Loucy (cell line): Measurements from ENCODE around the gene SEMA5B.

Experiments used
- H2AFZ ChIP-seq: fragments of 200-600 bp; sonication (generic); 2 replicates; pipeline ENCODE4 v1.6.0; 2016; ENCODE audit warnings: antibody characterized with exemption, mild to moderate bottlenecking, low read length, moderate library complexity
- H3F3A ChIP-seq: fragments of 200-600 bp; 2 replicates; pipeline ENCODE4 v1.6.0; 2016; ENCODE audit warnings: antibody characterized with exemption, low read depth, mild to moderate bottlenecking
- H3K27me3 ChIP-seq: fragments of 200-600 bp; sonication (generic); 2 replicates; pipeline ENCODE4 v1.6.1; 2014; ENCODE audit warnings: low read length, mild to moderate bottlenecking; ENCODE audit not compliant: insufficient read depth, poor library complexity, severe bottlenecking
- H3K36me3 ChIP-seq: fragments of 200-600 bp; sonication (generic); 2 replicates; pipeline ENCODE4 v1.6.1; 2016; ENCODE audit warnings: low read length; ENCODE audit not compliant: insufficient read depth
- H3K4me1 ChIP-seq: fragments of 200-600 bp; sonication (generic); 2 replicates; pipeline ENCODE4 v1.5.1; 2014; ENCODE audit warnings: low read length, mild to moderate bottlenecking; ENCODE audit not compliant: insufficient read depth, poor library complexity, severe bottlenecking
- H3K4me2 ChIP-seq: fragments of 200-600 bp; sonication (generic); 2 replicates; pipeline ENCODE4 v1.6.0; 2014; ENCODE audit warnings: antibody characterized with exemption, low read length, low read depth, mild to moderate bottlenecking; ENCODE audit not compliant: poor library complexity, severe bottlenecking
- H3K4me3 ChIP-seq: fragments of 200-600 bp; sonication (generic); 2 replicates; pipeline ENCODE4 v1.5.1; 2014; ENCODE audit warnings: low read length, mild to moderate bottlenecking, mixed read lengths; ENCODE audit not compliant: poor library complexity, severe bottlenecking
- H3K79me2 ChIP-seq: fragments of 200-600 bp; sonication (generic); 2 replicates; pipeline ENCODE4 v1.6.1; 2014; ENCODE audit warnings: low read length; ENCODE audit not compliant: insufficient read depth
- H3K9ac ChIP-seq: fragments of 200-600 bp; sonication (generic); 2 replicates; pipeline ENCODE4 v1.6.0; 2014; ENCODE audit warnings: mild to moderate bottlenecking, low read depth, low read length, moderate library complexity; ENCODE audit not compliant: poor library complexity, severe bottlenecking
- H3K9me2 ChIP-seq: fragments of 200-600 bp; sonication (generic); replicated peaks from 2 replicates; pipeline ENCODE4 v1.6.1; 2016; ENCODE audit warnings: low read depth, low read length, mixed read lengths
- H3K9me3 ChIP-seq: fragments of 200-600 bp; sonication (generic); 2 replicates; pipeline ENCODE4 v1.6.1; 2014; ENCODE audit warnings: mild to moderate bottlenecking, antibody characterized with exemption, low read length, low read depth; ENCODE audit not compliant: insufficient read depth
- H4K20me1 ChIP-seq: fragments of 200-600 bp; sonication (generic); 2 replicates; pipeline ENCODE4 v1.6.0; 2014; ENCODE audit warnings: antibody characterized with exemption, low read length, mild to moderate bottlenecking; ENCODE audit not compliant: insufficient read depth, poor library complexity, severe bottlenecking
- EZH2phosphoT487 ChIP-seq: fragments of 200-600 bp; IDR thresholded peaks from 2 replicates; pipeline ENCODE4 v1.6.1; 2018; ENCODE audit warnings: antibody characterized with exemption, mild to moderate bottlenecking, moderate library complexity, borderline replicate concordance
- TF ChIP-seq, protein P1 (sequence below): fragments of 200-600 bp; sonication (generic); conservative IDR thresholded peaks from 2 replicates; pipeline ENCODE4 v1.5.1; 2014; ENCODE audit warnings: mild to moderate bottlenecking, antibody characterized with exemption, low read length

The SEMA5B gene

DNA sequence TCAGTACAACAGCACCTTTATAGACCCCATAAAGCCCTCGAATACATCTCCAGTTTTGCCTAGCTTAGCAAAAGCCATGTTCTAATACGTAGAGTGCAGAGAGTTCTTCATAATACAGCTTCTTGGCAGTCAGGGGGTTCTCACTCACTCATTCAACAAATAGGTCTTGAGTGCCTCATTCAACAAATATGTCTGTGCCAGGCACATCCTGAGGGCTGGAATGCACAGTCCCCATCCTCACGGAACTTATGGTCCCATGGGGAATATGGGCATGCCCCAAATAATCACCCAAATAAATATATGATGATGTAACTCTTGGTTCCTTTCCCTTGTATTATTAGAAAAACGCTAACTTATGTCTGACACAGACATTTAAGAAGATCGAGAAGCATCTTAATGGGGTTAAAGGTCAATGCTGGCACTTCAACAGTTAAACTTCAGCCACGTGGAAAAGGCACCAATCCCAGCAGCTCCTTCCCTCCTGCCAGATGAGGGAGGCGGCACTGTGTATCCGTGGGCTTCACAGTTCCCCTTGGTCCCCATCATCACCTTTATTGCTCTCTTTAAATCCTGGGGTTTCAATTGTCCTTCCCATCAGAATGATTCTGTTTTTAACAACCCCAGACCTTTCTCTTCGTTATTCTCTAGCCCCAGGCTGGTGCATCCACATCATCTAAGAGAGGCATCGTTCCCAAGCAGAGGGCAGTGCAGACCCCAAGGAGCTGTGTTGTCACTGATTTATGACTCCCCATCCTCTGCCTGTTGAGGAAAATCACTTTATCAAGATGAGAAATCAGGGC lies 18.9 kb upstream of the SEMA5B start:
- Histone ChIP-seq H3F3A (no peaks in the 10 kb centered on the region), H3K4me3 (no peak overlapping the region), H3K27me3 (no peaks in the 10 kb centered on the region), H3K36me3 (no peaks in the 10 kb centered on the region), H3K4me2 (no peak overlapping the region), H2AFZ (no peak overlapping the region), H3K9ac (no peak overlapping the region), H3K4me1 (peaks cover 6% of the 10 kb centered on the region), H3K9me2 (no peaks in the 10 kb centered on the region), H3K79me2 (no peaks in the 10 kb centered on the region), H4K20me1 (no peaks in the 10 kb centered on the region), H3K9me3 (no peaks in the 10 kb centered on the region)
- TF ChIP-seq, protein P1, sequence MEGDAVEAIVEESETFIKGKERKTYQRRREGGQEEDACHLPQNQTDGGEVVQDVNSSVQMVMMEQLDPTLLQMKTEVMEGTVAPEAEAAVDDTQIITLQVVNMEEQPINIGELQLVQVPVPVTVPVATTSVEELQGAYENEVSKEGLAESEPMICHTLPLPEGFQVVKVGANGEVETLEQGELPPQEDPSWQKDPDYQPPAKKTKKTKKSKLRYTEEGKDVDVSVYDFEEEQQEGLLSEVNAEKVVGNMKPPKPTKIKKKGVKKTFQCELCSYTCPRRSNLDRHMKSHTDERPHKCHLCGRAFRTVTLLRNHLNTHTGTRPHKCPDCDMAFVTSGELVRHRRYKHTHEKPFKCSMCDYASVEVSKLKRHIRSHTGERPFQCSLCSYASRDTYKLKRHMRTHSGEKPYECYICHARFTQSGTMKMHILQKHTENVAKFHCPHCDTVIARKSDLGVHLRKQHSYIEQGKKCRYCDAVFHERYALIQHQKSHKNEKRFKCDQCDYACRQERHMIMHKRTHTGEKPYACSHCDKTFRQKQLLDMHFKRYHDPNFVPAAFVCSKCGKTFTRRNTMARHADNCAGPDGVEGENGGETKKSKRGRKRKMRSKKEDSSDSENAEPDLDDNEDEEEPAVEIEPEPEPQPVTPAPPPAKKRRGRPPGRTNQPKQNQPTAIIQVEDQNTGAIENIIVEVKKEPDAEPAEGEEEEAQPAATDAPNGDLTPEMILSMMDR: no peak
- no peak for TF ChIP-seq EZH2phosphoT487

DNA sequence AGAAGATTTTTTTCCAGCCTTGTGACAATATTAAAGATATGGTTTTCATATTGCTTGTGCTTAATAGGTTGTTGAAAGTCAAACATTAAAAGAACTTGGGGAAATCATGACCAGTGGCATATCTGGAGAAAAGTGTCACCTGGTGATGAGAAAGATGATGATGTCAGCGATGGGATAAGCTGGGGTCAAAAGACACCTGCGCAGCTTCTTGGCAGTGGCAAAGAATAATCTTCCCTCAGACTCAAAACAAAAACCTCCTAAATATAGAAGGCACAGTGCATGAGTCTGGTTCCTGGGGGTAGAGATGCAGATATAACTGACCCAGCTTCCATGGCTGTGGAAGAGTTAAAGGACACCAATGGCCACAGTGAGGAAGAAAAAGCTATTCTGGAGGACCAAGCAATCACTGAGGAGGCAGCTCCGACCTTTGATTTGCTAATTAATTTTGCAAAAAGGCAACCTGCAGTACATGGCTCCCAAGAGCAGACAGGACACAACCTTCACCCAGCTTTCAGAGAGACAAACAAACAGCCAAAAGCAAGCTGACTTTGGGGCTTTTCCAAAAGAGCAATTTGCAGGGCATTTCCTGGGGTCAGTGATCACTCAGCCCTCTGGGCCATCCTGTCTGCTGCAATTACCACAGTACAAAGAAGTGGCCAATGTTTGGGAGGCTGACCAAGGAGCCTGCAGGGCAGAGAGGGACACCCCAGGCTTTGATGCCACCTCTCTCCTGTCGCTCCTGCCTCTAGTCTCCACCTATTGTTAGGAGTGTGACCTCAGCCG lies 17.6 kb upstream of the SEMA5B start:
- H3K4me2 ChIP-seq: no peak overlapping the region
- no peaks in the 10 kb centered on the region for H3K79me2 ChIP-seq
- no peak overlapping the region for H2AFZ ChIP-seq
- H4K20me1 ChIP-seq: no peaks in the 10 kb centered on the region
- peaks cover 6% of the 10 kb centered on the region for H3K4me1 ChIP-seq
- H3K9ac ChIP-seq: no peak overlapping the region
- no peaks in the 10 kb centered on the region for H3K27me3 ChIP-seq
- no peaks in the 10 kb centered on the region for H3K9me3 ChIP-seq
- H3K9me2 ChIP-seq: no peaks in the 10 kb centered on the region
- no peak for TF ChIP-seq EZH2phosphoT487
- TF ChIP-seq, protein P1: no peak
- no peaks in the 10 kb centered on the region for H3F3A ChIP-seq
- H3K36me3 ChIP-seq: no peaks in the 10 kb centered on the region
- H3K4me3 ChIP-seq: no peak overlapping the region

DNA sequence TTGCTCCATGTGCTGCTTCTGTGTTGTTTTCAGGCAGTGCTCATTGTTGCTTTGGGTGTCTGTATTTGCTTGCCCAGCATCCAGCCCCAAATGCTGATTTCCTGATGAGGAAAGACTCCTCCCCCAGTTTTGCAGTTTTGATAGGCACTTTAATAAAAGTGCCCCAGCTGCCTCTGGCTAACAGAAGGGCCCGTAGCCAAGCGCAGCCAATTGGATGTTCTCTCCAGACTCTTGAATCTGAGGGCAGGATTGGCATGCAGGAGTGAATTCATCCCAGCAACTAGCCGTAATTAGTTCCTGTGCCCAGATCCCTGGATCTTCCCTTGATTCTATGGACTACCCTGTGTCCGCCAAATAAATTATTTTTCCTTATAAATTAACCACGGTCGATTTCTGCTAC lies 14.8 kb upstream of the SEMA5B start:
- Histone ChIP-seq H3K9me3 (no peaks in the 10 kb centered on the region), H3K4me2 (no peak overlapping the region), H3K36me3 (no peaks in the 10 kb centered on the region), H3K9me2 (no peaks in the 10 kb centered on the region), H3F3A (no peaks in the 10 kb centered on the region), H4K20me1 (no peaks in the 10 kb centered on the region), H3K27me3 (no peaks in the 10 kb centered on the region), H3K4me1 (no peaks in the 10 kb centered on the region), H2AFZ (no peak overlapping the region), H3K9ac (no peak overlapping the region), H3K79me2 (no peaks in the 10 kb centered on the region), H3K4me3 (no peak overlapping the region)
- TF ChIP-seq EZH2phosphoT487: no peak
- TF ChIP-seq, protein P1: no peak
